HepG2 (cell line): ENCODE data around the gene NACAD. TPM values are rescaled to one million over a fixed set of nuclear protein-coding genes. Genes with fewer than 3 reads are reported as not detected.

Experiments
- ATAC-seq: fragments of 200-7000 bp; cut with Tn5 transposase; 3 replicates; pipeline ENCODE4 v1.9.1; 2020; ENCODE audit warnings: mild to moderate bottlenecking, moderate library complexity
- BruUV-seq: library from RNA; stranded (reverse); fragments of 400-500 nt; replicated peaks from 2 replicates; lab custom pipeline; 2021; lab: Mats Ljungman, UMichigan
- CTCF ChIA-PET: fragments of 300-600 bp; formaldehyde crosslinking; extraction: SDS; loops from one replicate; lab custom pipeline; 2021; ENCODE audit warnings: low total read pairs, inconsistent platforms, low intra/inter-chr PET ratio; lab: Yijun Ruan, JAX
- POLR2A ChIA-PET: fragments of 350-600 bp; sonication (Branson Sonifier 250); formaldehyde crosslinking; loops from one replicate; lab custom pipeline; 2020; ENCODE audit warnings: antibody characterized with exemption, inconsistent platforms; lab: Yijun Ruan, JAX
- DNase-seq: peaks from one replicate; pipeline ENCODE4 v3.0.0-alpha.2; 2015; ENCODE audit warnings: low spot score
- FAIRE-seq: peaks from 3 replicates; lab custom pipeline; 2011; peaks lifted over from hg19 to GRCh38; lab: Jason Lieb, UNC
- H2AFZ ChIP-seq: one replicate; pipeline ENCODE4 v1.6.1; 2011; ENCODE audit warnings: low read length, inconsistent platforms
- H3K27ac ChIP-seq: fragments of 300-600 bp; 3 replicates; pipeline ENCODE4 v1.8.0; 2011; ENCODE audit warnings: mixed run types, mild to moderate bottlenecking, mixed read lengths, low read length, inconsistent platforms; ENCODE audit not compliant: insufficient read depth; ENCODE audit errors: extremely low read length
- H3K27me3 ChIP-seq, 2 experiments: fragments of 200-600 bp in 1 of 2; 2 replicates in 1 of 2; 3 replicates in 1 of 2; pipeline versions ENCODE4 v1.6.0 to v1.8.0; 2011; ENCODE audit warnings: low read length in 2 of 2, mild to moderate bottlenecking in 2 of 2, moderate library complexity in 2 of 2, inconsistent platforms in 1 of 2; ENCODE audit not compliant: insufficient read depth in 2 of 2, control insufficient read depth in 1 of 2
- H3K36me3 ChIP-seq, 2 experiments: fragments of 200-600 bp in 1 of 2; replicated peaks in 1 of 2; 2 replicates in 1 of 2; 3 replicates in 1 of 2; pipeline versions ENCODE4 v1.5.1 to v1.8.0; 2011; ENCODE audit warnings: low read length in 2 of 2, inconsistent platforms in 1 of 2; ENCODE audit not compliant: insufficient read depth in 2 of 2, control insufficient read depth in 1 of 2
- H3K4me1 ChIP-seq: 2 replicates; pipeline ENCODE4 v1.5.1; 2012; ENCODE audit warnings: low read length, inconsistent platforms; ENCODE audit not compliant: insufficient read depth
- H3K4me2 ChIP-seq: 2 replicates; pipeline ENCODE4 v1.6.0; 2011; ENCODE audit warnings: low read depth, low read length, inconsistent platforms
- H3K4me3 ChIP-seq, 3 experiments: fragments of 200-600 bp in 1 of 3; sonication (generic), shearing (Covaris generic) in 1 of 3; replicated peaks in 1 of 3; 2 replicates each; pipeline ENCODE4 v1.5.1; 2011 to 2016; ENCODE audit warnings: low read length in 3 of 3, inconsistent platforms in 2 of 3, low read depth in 2 of 3, mild to moderate bottlenecking in 2 of 3, control low read depth in 1 of 3, mixed read lengths in 1 of 3; ENCODE audit not compliant: insufficient read depth in 1 of 3
- H3K79me2 ChIP-seq: one replicate; pipeline ENCODE4 v1.6.1; 2011; ENCODE audit warnings: low read length, inconsistent platforms; ENCODE audit not compliant: insufficient read depth
- H3K9ac ChIP-seq: 2 replicates; pipeline ENCODE4 v1.6.0; 2011; ENCODE audit warnings: mild to moderate bottlenecking, low read depth, low read length, inconsistent platforms; ENCODE audit not compliant: insufficient read depth
- H3K9me3 ChIP-seq: 2 replicates; pipeline ENCODE4 v1.5.1; 2012; ENCODE audit warnings: mild to moderate bottlenecking, low read length
- H4K20me1 ChIP-seq: 2 replicates; pipeline ENCODE4 v1.6.0; 2011; ENCODE audit warnings: inconsistent platforms, mild to moderate bottlenecking, low read length, moderate library complexity; ENCODE audit not compliant: insufficient read depth
- ATAD3A ChIP-seq: sonication (generic); formaldehyde crosslinking; IDR thresholded peaks from 2 replicates; pipeline ENCODE4 v1.4.0; 2020; ENCODE audit warnings: missing genetic modification reagents
- CTCF ChIP-seq: sonication (generic); formaldehyde crosslinking; IDR thresholded peaks from 2 replicates; pipeline ENCODE4 v1.5.0; 2020; ENCODE audit warnings: mild to moderate bottlenecking, missing genetic modification reagents, moderate library complexity
- EEA1 ChIP-seq: sonication (generic); formaldehyde crosslinking; IDR thresholded peaks from 2 replicates; pipeline ENCODE4 v1.5.1; 2020; ENCODE audit warnings: mild to moderate bottlenecking, missing genetic modification reagents, borderline replicate concordance
- THAP9 ChIP-seq: sonication (generic); formaldehyde crosslinking; IDR thresholded peaks from 2 replicates; pipeline ENCODE4; 2020; ENCODE audit warnings: missing genetic modification reagents, mild to moderate bottlenecking, borderline replicate concordance
- ZNF484 ChIP-seq: sonication (generic); formaldehyde crosslinking; IDR thresholded peaks from 2 replicates; pipeline ENCODE4 v1.5.1; 2020; ENCODE audit warnings: mild to moderate bottlenecking, low read depth, missing genetic modification reagents, borderline replicate concordance
- WGBS: methylation state at CpG from one replicate; pipeline ENCODE4 v1.1.6; 2017; ENCODE audit warnings: low lambda C conversion rate; 5-methylcytosine and 5-hydroxymethylcytosine counted together
- in situ Hi-C: cut with HindIII; loops from 2 replicates; pipeline ENCODE4 v1.10.0; 2017; ENCODE audit warnings: low pct_unique_long_range_greater_than_20kb; ENCODE audit not compliant: extremely low pct_ligation_motif_present
- intact Hi-C: fragments of 100-400 bp; cut with micrococcal nuclease; formaldehyde crosslinking; loops from one replicate; pipeline ENCODE4 v1.10.0; 2022; ENCODE audit not compliant: unreplicated experiment
- polyA plus RNA-seq, 8 experiments: library from polyadenylated mRNA; depleted of rRNA in 3 of 8; stranded (reverse) in 7 of 8; unstranded in 1 of 8; fragments of >200 nt; fragmentation: Illumina TruSeq in 4 of 8; extraction: Trizol in 4 of 8; gene quantifications; 2 replicates each; pipeline versions ENCODE4 v1.2.1 to v1.2.3, GENCODE V29; 2011 to 2016; ENCODE audit warnings: low read depth in 4 of 8, missing spikeins in 1 of 8, mixed read lengths in 1 of 8; ENCODE audit not compliant: insufficient read depth in 1 of 8
- total RNA-seq, 5 experiments: library from RNA; depleted of rRNA; stranded (reverse); fragments of >200 nt; fragmentation: Illumina TruSeq; extraction: Trizol; gene quantifications; 2 replicates each; pipeline ENCODE4 v1.2.3, GENCODE V29; 2016; ENCODE audit warnings: low read depth in 1 of 5

The NACAD gene
- total and polyA plus RNA-seq, 2 of the 13 experiments (the other 11 are each of a cell fraction or from before 2014, with no cell fraction given): 0.04 TPM; not detected in 1

- no peak for TF ChIP-seq THAP9 (CRISPR knock-in tag)
- TF ChIP-seq, all 625 proteins: peak for 0
These were observed 4.4 kb downstream of the NACAD start (continued) for GRCh38 chr7:45084336-45084735.

- H2AFZ ChIP-seq: no peak overlapping the region
- H3K4me3 ChIP-seq: no peak overlapping the region
- H3K27me3 ChIP-seq: peaks cover 9 to 33% of the 10 kb centered on the region in 2 experiments
- DNase-seq (no peak), FAIRE-seq (no peak), ATAC-seq (peak; percentile 18)
- no peak overlapping the region for H3K9ac ChIP-seq
- H3K4me1 ChIP-seq: peaks cover 4% of the 10 kb centered on the region; the same call in 1 of the 2 replicates
- no peaks in the 10 kb centered on the region for H3K36me3 ChIP-seq
- in situ Hi-C loops: no loop called here
- WGBS: no CpG with 5 or more reads among the region's 10 CpGs
- CTCF ChIA-PET: no interaction called here
- H3K9me3 ChIP-seq: no peaks in the 10 kb centered on the region
- H3K79me2 ChIP-seq: no peaks in the 10 kb centered on the region
- no peaks in the 10 kb centered on the region for H4K20me1 ChIP-seq
- intact Hi-C loops: no loop called here
- H3K4me2 ChIP-seq: no peak overlapping the region
- no peak overlapping the region for H3K27ac ChIP-seq
- no TSS peak for BruUV-seq
- POLR2A ChIA-PET: no interaction called here
- TF ChIP-seq ATAD3A (CRISPR knock-in tag) (no peak), EEA1 (CRISPR knock-in tag) (no peak), CTCF (CRISPR knock-in tag) (peak; percentile 30; the same call in 1 of the 2 replicates), ZNF484 (CRISPR knock-in tag) (no peak)
These were observed 5.9 kb downstream of the NACAD start for GRCh38 chr7:45082831-45083331.
